ENCODE measurements around the gene HEATR1. TPM values are rescaled to one million over a fixed set of nuclear protein-coding genes. Genes with fewer than 3 reads are reported as not detected.

HEATR1 gene
- total RNA-seq, 1 experiment from 2014 or later = 66.5 TPM

DNA sequence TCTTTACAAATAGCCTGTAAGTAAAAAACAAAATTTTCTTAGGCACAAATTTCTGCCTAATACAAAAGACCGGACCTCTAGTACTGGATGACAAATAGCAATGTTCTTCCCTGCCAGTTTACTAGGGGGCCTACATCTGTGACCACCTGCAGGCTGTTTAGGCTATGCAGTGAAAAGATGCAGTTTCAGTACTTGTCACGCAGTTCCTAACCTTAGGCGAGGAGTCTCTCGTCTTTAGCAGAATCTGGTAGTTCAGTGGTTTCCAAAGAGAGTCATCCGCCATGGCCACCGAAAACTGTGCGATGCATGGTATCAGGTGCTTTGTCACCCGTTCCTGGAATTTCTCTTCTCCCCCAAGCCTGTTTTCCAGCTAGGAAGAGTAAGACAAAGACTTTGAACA, 50.9 kb downstream of the HEATR1 start:
- no peak for TF ChIP-seq SIN3A (IDR thresholded peaks at IDR 0.05; ENCODE audit: borderline replicate concordance, insufficient read depth, low read depth, low read length)
- no peak for TF ChIP-seq POLR2AphosphoS5 (IDR thresholded peaks at IDR 0.05; ENCODE audit: low read depth, low read length)
- BruUV-seq (replicated peaks) = no TSS peak
- Histone ChIP-seq H3K9me3 (ENCODE audit: control insufficient read depth, insufficient read depth, low read depth, low read length) (no peaks in the 10 kb centered on the region), H3K27me3 (ENCODE audit: control insufficient read depth, insufficient read depth, low read length) (no peaks in the 10 kb centered on the region), H3K4me3 (ENCODE audit: low read depth in 2 of 2, low read length in 2 of 2) (no peak overlapping the region), H3K4me1 (ENCODE audit: control insufficient read depth, insufficient read depth, low read length) (peaks cover 21% of the 10 kb centered on the region), H3K36me3 (ENCODE audit: control insufficient read depth, insufficient read depth, low read length) (peaks cover 77% of the 10 kb centered on the region), H3K27ac (ENCODE audit: low read length) (peak overlapping the region; percentile 23; the same call in 1 of the 2 replicates)
- ATAC-seq (no peak), DNase-seq (ENCODE audit: low read depth, low spot score) (no peak)
- ChIA-PET CTCF (no interaction called here), POLR2A (no interaction called here)
- intact Hi-C loops (cut with micrococcal nuclease; ENCODE audit: unreplicated experiment) (no loop called here), in situ Hi-C loops (cut with HindIII; ENCODE audit: low pct_unique_long_range_greater_than_20kb, low sequenced_read_pairs) (no loop called here)

DNA sequence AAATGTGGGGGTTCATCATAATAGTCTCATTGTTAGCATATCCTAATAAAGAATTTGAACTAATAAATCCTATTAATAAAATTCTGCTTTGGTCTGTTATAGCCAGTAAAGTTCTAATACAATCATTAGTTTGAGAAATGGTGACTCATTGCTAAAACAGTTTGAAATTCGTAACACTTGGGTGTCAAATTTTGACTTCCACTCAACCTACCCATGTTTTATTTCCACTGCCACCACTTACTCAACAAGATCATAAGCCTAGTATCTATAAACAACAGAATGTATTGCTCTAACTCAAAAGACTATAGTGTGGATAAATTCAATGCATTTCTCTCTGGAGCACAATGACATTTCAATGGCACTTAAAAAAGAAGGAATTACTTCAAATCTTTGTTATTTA, 51.4 kb downstream of the HEATR1 start:
- Histone ChIP-seq H3K9me3 (ENCODE audit: control insufficient read depth, insufficient read depth, low read depth, low read length) (no peaks in the 10 kb centered on the region), H3K4me1 (ENCODE audit: control insufficient read depth, insufficient read depth, low read length) (peaks cover 25% of the 10 kb centered on the region), H3K4me3 (ENCODE audit: low read depth in 2 of 2, low read length in 2 of 2) (no peak overlapping the region), H3K27ac (ENCODE audit: low read length) (no peak overlapping the region), H3K27me3 (ENCODE audit: control insufficient read depth, insufficient read depth, low read length) (no peaks in the 10 kb centered on the region), H3K36me3 (ENCODE audit: control insufficient read depth, insufficient read depth, low read length) (peaks cover 74% of the 10 kb centered on the region)
- DNase-seq (ENCODE audit: low read depth, low spot score) = no peak
- ChIA-PET CTCF (no interaction called here), POLR2A (no interaction called here)
- BruUV-seq (replicated peaks) = no TSS peak
- in situ Hi-C loops (cut with HindIII; ENCODE audit: low pct_unique_long_range_greater_than_20kb, low sequenced_read_pairs) = no loop called here
- intact Hi-C loops (cut with micrococcal nuclease; ENCODE audit: unreplicated experiment) = no loop called here
- ATAC-seq = no peak
- TF ChIP-seq, protein P1, sequence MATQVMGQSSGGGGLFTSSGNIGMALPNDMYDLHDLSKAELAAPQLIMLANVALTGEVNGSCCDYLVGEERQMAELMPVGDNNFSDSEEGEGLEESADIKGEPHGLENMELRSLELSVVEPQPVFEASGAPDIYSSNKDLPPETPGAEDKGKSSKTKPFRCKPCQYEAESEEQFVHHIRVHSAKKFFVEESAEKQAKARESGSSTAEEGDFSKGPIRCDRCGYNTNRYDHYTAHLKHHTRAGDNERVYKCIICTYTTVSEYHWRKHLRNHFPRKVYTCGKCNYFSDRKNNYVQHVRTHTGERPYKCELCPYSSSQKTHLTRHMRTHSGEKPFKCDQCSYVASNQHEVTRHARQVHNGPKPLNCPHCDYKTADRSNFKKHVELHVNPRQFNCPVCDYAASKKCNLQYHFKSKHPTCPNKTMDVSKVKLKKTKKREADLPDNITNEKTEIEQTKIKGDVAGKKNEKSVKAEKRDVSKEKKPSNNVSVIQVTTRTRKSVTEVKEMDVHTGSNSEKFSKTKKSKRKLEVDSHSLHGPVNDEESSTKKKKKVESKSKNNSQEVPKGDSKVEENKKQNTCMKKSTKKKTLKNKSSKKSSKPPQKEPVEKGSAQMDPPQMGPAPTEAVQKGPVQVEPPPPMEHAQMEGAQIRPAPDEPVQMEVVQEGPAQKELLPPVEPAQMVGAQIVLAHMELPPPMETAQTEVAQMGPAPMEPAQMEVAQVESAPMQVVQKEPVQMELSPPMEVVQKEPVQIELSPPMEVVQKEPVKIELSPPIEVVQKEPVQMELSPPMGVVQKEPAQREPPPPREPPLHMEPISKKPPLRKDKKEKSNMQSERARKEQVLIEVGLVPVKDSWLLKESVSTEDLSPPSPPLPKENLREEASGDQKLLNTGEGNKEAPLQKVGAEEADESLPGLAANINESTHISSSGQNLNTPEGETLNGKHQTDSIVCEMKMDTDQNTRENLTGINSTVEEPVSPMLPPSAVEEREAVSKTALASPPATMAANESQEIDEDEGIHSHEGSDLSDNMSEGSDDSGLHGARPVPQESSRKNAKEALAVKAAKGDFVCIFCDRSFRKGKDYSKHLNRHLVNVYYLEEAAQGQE (IDR thresholded peaks at IDR 0.05; ENCODE audit: insufficient read depth in 1 of 2, low read depth in 2 of 2, low read length in 1 of 2) = no peak
- TF ChIP-seq TCF7L2 (IDR thresholded peaks at IDR 0.05; ENCODE audit: low read depth, low read length) (no peak), POLR2AphosphoS5 (IDR thresholded peaks at IDR 0.05; ENCODE audit: low read depth, low read length) (no peak), SIN3A (IDR thresholded peaks at IDR 0.05; ENCODE audit: borderline replicate concordance, insufficient read depth, low read depth, low read length) (no peak)
- TF ChIP-seq, protein P2, sequence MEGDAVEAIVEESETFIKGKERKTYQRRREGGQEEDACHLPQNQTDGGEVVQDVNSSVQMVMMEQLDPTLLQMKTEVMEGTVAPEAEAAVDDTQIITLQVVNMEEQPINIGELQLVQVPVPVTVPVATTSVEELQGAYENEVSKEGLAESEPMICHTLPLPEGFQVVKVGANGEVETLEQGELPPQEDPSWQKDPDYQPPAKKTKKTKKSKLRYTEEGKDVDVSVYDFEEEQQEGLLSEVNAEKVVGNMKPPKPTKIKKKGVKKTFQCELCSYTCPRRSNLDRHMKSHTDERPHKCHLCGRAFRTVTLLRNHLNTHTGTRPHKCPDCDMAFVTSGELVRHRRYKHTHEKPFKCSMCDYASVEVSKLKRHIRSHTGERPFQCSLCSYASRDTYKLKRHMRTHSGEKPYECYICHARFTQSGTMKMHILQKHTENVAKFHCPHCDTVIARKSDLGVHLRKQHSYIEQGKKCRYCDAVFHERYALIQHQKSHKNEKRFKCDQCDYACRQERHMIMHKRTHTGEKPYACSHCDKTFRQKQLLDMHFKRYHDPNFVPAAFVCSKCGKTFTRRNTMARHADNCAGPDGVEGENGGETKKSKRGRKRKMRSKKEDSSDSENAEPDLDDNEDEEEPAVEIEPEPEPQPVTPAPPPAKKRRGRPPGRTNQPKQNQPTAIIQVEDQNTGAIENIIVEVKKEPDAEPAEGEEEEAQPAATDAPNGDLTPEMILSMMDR (IDR thresholded peaks at IDR 0.05) = no peak

DNA sequence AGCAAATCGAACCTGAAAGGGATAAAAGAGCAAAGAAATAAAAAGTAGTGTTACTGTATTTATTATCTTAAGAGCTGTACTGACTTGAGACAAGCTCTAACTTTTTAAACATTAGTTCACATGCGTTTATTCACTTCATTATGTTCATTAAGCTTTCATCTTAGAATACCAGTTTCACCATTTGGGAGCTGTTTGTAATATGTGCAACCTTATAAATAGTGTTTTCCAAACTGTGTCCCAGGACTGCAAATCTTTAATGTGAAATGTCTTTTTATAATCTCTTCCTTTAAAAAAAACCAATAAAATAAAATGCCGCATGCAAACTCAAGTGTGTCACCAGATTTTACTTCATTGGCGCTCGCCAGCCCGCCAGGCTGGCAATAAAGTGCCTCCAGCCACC, 52.2 kb downstream of the HEATR1 start:
- intact Hi-C loops (cut with micrococcal nuclease; ENCODE audit: unreplicated experiment) (no loop called here), in situ Hi-C loops (cut with HindIII; ENCODE audit: low pct_unique_long_range_greater_than_20kb, low sequenced_read_pairs) (no loop called here)
- no TSS peak for BruUV-seq (replicated peaks)
- POLR2A ChIA-PET = no interaction called here
- Histone ChIP-seq H3K27ac (ENCODE audit: low read length) (peak overlapping the region; percentile 77; the same call in 1 of the 2 replicates), H3K9me3 (ENCODE audit: control insufficient read depth, insufficient read depth, low read depth, low read length) (no peaks in the 10 kb centered on the region), H3K36me3 (ENCODE audit: control insufficient read depth, insufficient read depth, low read length) (peaks cover 74% of the 10 kb centered on the region), H3K27me3 (ENCODE audit: control insufficient read depth, insufficient read depth, low read length) (no peaks in the 10 kb centered on the region), H3K4me1 (ENCODE audit: control insufficient read depth, insufficient read depth, low read length) (peaks cover 28% of the 10 kb centered on the region), H3K4me3 (ENCODE audit: low read depth in 2 of 2, low read length in 2 of 2) (no peak overlapping the region)
- DNase-seq (ENCODE audit: low read depth, low spot score) = no peak
- TF ChIP-seq POLR2AphosphoS5 (IDR thresholded peaks at IDR 0.05; ENCODE audit: low read depth, low read length) = peak; percentile 20; the same call in 1 of the 2 replicates
- no peak for TF ChIP-seq SIN3A (IDR thresholded peaks at IDR 0.05; ENCODE audit: borderline replicate concordance, insufficient read depth, low read depth, low read length)
- CTCF ChIA-PET = no interaction called here
- ATAC-seq = no peak
